ENCODE data around the gene RHBDD1.

RHBDD1 gene

DNA sequence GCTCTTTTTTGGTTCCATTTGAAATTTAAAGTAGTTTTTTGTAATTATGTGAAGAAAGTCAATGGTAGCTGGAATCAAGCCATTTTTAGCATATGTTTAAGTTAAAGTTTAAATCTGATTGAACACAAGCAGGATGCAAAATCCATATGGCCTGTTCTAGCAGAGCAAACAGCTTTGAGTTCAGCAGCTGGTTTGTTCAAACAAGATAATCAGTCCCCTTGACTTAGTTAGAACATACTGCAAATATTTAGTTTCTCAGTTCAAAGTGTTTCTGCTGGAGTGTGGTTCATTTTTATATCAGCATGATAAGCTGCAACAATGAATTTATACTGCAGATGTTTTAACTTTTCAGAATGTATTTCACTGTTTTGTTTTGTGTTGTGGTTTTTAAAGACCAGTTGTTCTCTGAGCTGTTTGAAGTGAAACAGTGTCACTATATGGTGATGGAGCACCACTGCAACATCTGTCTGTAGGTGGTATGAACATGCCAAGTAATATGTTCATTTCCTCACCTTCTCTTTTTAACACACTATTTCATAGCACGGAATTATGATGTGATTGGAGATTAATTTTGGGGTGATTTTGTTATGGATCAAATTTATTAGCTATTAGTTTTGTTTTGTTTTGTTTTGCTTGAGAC lies 202.8 kb downstream of the RHBDD1 start:
- Mint-ChIP-seq H3K4me3 (no peak overlapping the region), H3K4me1 (ENCODE audit: low read depth in 2 of 2) (no peaks in the 10 kb centered on the region), H3K9me3 (no peaks in the 10 kb centered on the region), H3K27ac (no peak overlapping the region), H3K36me3 (ENCODE audit: insufficient read depth) (no peaks in the 10 kb centered on the region), H3K27me3 (peaks cover 36 to 42% of the 10 kb centered on the region in 2 donors)
- DNase-seq (no peak), ATAC-seq (replicated peaks) (no peak)

GRCh38 chr2:227043981-227044380 lies 208.1 kb downstream of the RHBDD1 start:
- Mint-ChIP-seq H3K36me3 (ENCODE audit: insufficient read depth) (no peaks in the 10 kb centered on the region), H3K4me1 (ENCODE audit: low read depth in 2 of 2) (no peaks in the 10 kb centered on the region), H3K27me3 (peaks cover 6 to 15% of the 10 kb centered on the region in 2 donors), H3K9me3 (no peaks in the 10 kb centered on the region), H3K4me3 (no peak overlapping the region), H3K27ac (no peak overlapping the region)
- DNase-seq, result no peak
- ATAC-seq (replicated peaks), result no peak

Data from effector memory CD8-positive, alpha-beta T cell (primary cell).